ENCODE measurements around the gene CDK18. TPM values are rescaled to one million over a fixed set of nuclear protein-coding genes. Genes with fewer than 3 reads are reported as not detected.

Gene CDK18
- total RNA-seq, 1 donor from 2014 or later = 2.6 TPM

- H3K9me3 Mint-ChIP-seq = no peaks in the 10 kb centered on the region
- ChIA-PET POLR2A (no interaction called here), CTCF (interaction anchor here (1.7 kb wide), 1 partner anchor 28 kb away, joined by 6 read pairs; no protein-coding TSS in a partner anchor)
- no peak overlapping the region for H3K27ac Mint-ChIP-seq
- peaks cover 34% of the 10 kb centered on the region for H3K27me3 Mint-ChIP-seq
- ATAC-seq (ENCODE audit: low read depth) = no peak
- DNase-seq = no peak
- intact Hi-C loops (cut with micrococcal nuclease) = no loop called here
- no peak overlapping the region for H3K4me3 Mint-ChIP-seq
- H3K36me3 Mint-ChIP-seq (ENCODE audit: low read depth) = no peaks in the 10 kb centered on the region
- no peaks in the 10 kb centered on the region for H3K4me1 Mint-ChIP-seq
- TF ChIP-seq CTCF (IDR thresholded peaks at IDR 0.05) = no peak
These were observed 7.8 kb upstream of the CDK18 start for GRCh38 chr1:205496661-205497060.

GRCh38 chr1:205497351-205497750 lies 7.1 kb upstream of the CDK18 start:
- H3K9me3 Mint-ChIP-seq = no peaks in the 10 kb centered on the region
- H3K27me3 Mint-ChIP-seq = peaks cover 27% of the 10 kb centered on the region
- no peaks in the 10 kb centered on the region for H3K36me3 Mint-ChIP-seq (ENCODE audit: low read depth)
- no peak for TF ChIP-seq CTCF (IDR thresholded peaks at IDR 0.05)
- intact Hi-C loops (cut with micrococcal nuclease) = no loop called here
- ATAC-seq (ENCODE audit: low read depth) (no peak), DNase-seq (no peak)
- ChIA-PET POLR2A (no interaction called here), CTCF (no interaction called here)
- H3K4me3 Mint-ChIP-seq = no peak overlapping the region
- H3K4me1 Mint-ChIP-seq = no peaks in the 10 kb centered on the region
- H3K27ac Mint-ChIP-seq = no peak overlapping the region

GRCh38 chr1:205499789-205500188 lies 4.7 kb upstream of the CDK18 start:
- Mint-ChIP-seq H3K27me3 (peaks cover 15% of the 10 kb centered on the region), H3K4me3 (no peak overlapping the region), H3K27ac (no peak overlapping the region), H3K9me3 (no peaks in the 10 kb centered on the region), H3K4me1 (peaks cover 5% of the 10 kb centered on the region), H3K36me3 (ENCODE audit: low read depth) (no peaks in the 10 kb centered on the region)
- ChIA-PET POLR2A (no interaction called here), CTCF (interaction anchor here (1.3 to 1.9 kb wide), 2 partner anchors 25 to 484 kb away, joined by 3 to 7 read pairs; no protein-coding TSS in a partner anchor)
- TF ChIP-seq CTCF (IDR thresholded peaks at IDR 0.05) = no peak
- ATAC-seq (ENCODE audit: low read depth) (no peak), DNase-seq (no peak)
- intact Hi-C loops (cut with micrococcal nuclease) = no loop called here

GRCh38 chr1:205500240-205501233 lies 3.9 kb upstream of the CDK18 start:
- ChIA-PET CTCF (interaction anchor here (1.3 to 2.7 kb wide), 3 partner anchors 12 to 24 kb away, joined by 3 to 9 read pairs (median 7); no protein-coding TSS in a partner anchor), POLR2A (no interaction called here)
- TF ChIP-seq CTCF (IDR thresholded peaks at IDR 0.05) = no peak
- ATAC-seq (ENCODE audit: low read depth) (no peak), DNase-seq (no peak)
- Mint-ChIP-seq H3K27ac (no peak overlapping the region), H3K27me3 (peaks cover 12% of the 10 kb centered on the region), H3K36me3 (ENCODE audit: low read depth) (no peaks in the 10 kb centered on the region), H3K9me3 (no peaks in the 10 kb centered on the region), H3K4me3 (no peak overlapping the region), H3K4me1 (peaks cover 12% of the 10 kb centered on the region)
- intact Hi-C loops (cut with micrococcal nuclease) = no loop called here

GRCh38 chr1:205502111-205502810 lies 2.2 kb upstream of the CDK18 start:
- intact Hi-C loops (cut with micrococcal nuclease) = no loop called here
- DNase-seq = no peak
- H3K9me3 Mint-ChIP-seq = no peaks in the 10 kb centered on the region
- no peak for TF ChIP-seq CTCF (IDR thresholded peaks at IDR 0.05)
- peaks cover 13% of the 10 kb centered on the region for H3K4me1 Mint-ChIP-seq
- ChIA-PET POLR2A (no interaction called here), CTCF (interaction anchor here (1.3 to 2.7 kb wide), 2 partner anchors 16 to 148 kb away, joined by 3 to 9 read pairs; no protein-coding TSS in a partner anchor)
- no peak for ATAC-seq (ENCODE audit: low read depth)
- no peak overlapping the region for H3K4me3 Mint-ChIP-seq
- no peaks in the 10 kb centered on the region for H3K36me3 Mint-ChIP-seq (ENCODE audit: low read depth)
- no peaks in the 10 kb centered on the region for H3K27me3 Mint-ChIP-seq
- no peak overlapping the region for H3K27ac Mint-ChIP-seq

All from activated B cell treated with CpG ODN at 0.5 μM for 24 hours (primary cell).